Measurements from ENCODE around the gene PDHB.

DNA sequence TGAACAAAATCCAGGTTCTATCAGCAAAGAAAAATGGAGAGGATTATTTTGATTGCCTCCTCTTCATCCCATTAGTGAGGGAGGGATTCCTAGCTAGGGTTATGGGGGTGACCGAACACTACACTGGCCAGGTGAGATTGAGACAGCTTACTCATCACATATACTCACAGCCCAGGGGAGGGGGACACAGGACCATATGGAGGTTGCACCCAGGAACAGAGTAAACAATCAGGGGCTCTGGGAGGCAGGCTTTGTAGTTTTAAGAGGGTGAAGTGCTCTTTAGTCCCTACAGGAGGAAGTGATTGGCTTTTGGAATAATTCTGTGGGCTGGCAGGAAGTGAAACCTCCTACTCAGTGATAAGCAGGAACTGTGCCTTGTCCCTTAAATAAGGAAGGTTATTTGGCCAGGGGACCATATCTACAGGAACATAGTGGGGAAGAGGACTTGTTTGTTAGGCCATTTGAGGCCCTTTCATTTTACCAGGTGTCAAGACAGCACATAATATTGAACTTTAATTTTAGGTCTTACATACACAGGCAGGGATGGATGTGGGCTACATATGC is 40.8 kb upstream of the PDHB start:
- TF ChIP-seq CTCF (IDR thresholded peaks at IDR 0.05; ENCODE audit: insufficient read depth, low read length) (no peak), POLR2AphosphoS5 (IDR thresholded peaks at IDR 0.05; ENCODE audit: low read depth) (no peak), GABPA (IDR thresholded peaks at IDR 0.05; ENCODE audit: low read depth) (no peak)
